Peyer's patch (tissue), 4 donors: ENCODE data around the gene PAK6.

Experiments
- CTCF ChIP-seq, 6 experiments: fragments of 450-650 bp in 4 of 6; fragments of 200-600 bp in 2 of 6; sonication (generic) in 1 of 6; IDR thresholded peaks; one replicate each; pipeline ENCODE4 v1.5.1; 2017 to 2019; ENCODE audit warnings: antibody characterized with exemption in 6 of 6, mild to moderate bottlenecking in 3 of 6, moderate library complexity in 1 of 6
- POLR2A ChIP-seq, 2 donors: fragments of 450-650 bp; IDR thresholded peaks; one replicate each; pipeline ENCODE4 v1.5.1; 2017; ENCODE audit warnings: antibody characterized with exemption in 2 of 2, mild to moderate bottlenecking in 2 of 2, moderate library complexity in 2 of 2

GRCh38 chr15:40312370-40313158, 73.7 kb downstream of the PAK6 start:
- TF ChIP-seq CTCF (IDR thresholded peaks at IDR 0.05), result no peak
- no peak for TF ChIP-seq POLR2A (IDR thresholded peaks at IDR 0.05)
